ENCODE results near the gene SLC4A1AP.

The SLC4A1AP gene

GRCh38 chr2:27709960-27710575, 46.4 kb downstream of the SLC4A1AP start:
- Histone ChIP-seq H2AFZ (ENCODE audit: low read depth, low read length) (no peak overlapping the region), H3K27me3 (ENCODE audit: low read depth, low read length) (peaks cover 10% of the 10 kb centered on the region; the same call in 1 of the 2 replicates), H3K4me2 (ENCODE audit: low read length) (no peak overlapping the region), H4K20me1 (ENCODE audit: insufficient read depth, low read length) (no peaks in the 10 kb centered on the region), H3K9ac (ENCODE audit: low read length) (no peak overlapping the region), H3K9me3 (ENCODE audit: insufficient read depth, low read length) (no peaks in the 10 kb centered on the region), H3K36me3 (replicated peaks; ENCODE audit: low read depth, low read length) (no peaks in the 10 kb centered on the region), H3K27ac (ENCODE audit: low read length) (no peak overlapping the region), H3K79me2 (ENCODE audit: low read length) (no peaks in the 10 kb centered on the region), H3K4me1 (ENCODE audit: low read length) (peaks cover 3% of the 10 kb centered on the region; the same call in 1 of the 2 replicates), H3K4me3 (ENCODE audit: low read length) (no peak overlapping the region)
- TF ChIP-seq EZH2phosphoT487 (IDR thresholded peaks at IDR 0.05; ENCODE audit: low read depth) (no peak), CTCF (IDR thresholded peaks at IDR 0.05; ENCODE audit: low read depth, low read length) (no peak)

DNA sequence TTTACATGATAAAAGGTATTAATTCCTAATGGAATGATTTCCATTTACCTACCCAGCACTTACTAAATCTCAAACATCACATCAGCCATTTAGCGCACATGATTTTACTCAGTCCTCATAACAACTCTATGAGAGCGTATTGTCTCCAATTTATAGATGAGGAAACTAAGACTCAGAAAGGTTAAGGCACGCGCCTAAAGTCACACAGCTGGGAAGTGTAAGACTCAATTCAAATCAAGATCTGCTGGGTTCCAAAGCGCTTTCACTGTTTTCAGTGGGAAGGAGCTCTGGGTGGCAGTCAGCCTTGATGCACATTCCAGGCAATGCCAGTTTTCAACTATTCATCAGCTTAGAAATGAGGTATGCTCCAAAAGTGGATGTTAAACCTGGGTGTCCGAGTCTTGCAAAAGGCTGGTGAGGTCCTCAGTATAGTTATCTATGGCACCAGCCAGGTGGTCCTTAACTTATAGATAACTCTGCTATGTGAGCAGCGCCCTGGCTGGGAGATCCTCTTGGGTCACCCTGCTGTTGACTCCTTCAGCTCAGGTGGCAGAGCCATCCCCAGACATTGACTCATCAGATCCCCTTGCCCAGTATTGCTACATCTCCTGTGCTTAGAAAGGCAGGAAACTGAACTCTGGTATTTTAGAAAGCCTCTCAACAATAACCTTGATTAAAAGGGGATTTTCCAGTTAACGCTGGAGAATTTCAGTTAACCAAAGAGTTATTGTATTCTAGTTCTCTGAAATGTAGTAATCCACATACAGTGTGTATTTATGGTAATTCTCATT, 47.1 kb downstream of the SLC4A1AP start:
- Histone ChIP-seq H3K27ac (ENCODE audit: low read length) (no peak overlapping the region), H3K4me3 (ENCODE audit: low read length) (no peak overlapping the region), H3K27me3 (ENCODE audit: low read depth, low read length) (peaks cover 10% of the 10 kb centered on the region; the same call in 1 of the 2 replicates), H3K4me2 (ENCODE audit: low read length) (no peak overlapping the region), H3K36me3 (replicated peaks; ENCODE audit: low read depth, low read length) (no peaks in the 10 kb centered on the region), H3K79me2 (ENCODE audit: low read length) (no peaks in the 10 kb centered on the region), H4K20me1 (ENCODE audit: insufficient read depth, low read length) (no peaks in the 10 kb centered on the region), H3K9ac (ENCODE audit: low read length) (no peak overlapping the region), H3K4me1 (ENCODE audit: low read length) (peaks cover 4% of the 10 kb centered on the region; the same call in 1 of the 2 replicates), H2AFZ (ENCODE audit: low read depth, low read length) (no peak overlapping the region), H3K9me3 (ENCODE audit: insufficient read depth, low read length) (no peaks in the 10 kb centered on the region)
- TF ChIP-seq CTCF (IDR thresholded peaks at IDR 0.05; ENCODE audit: low read depth, low read length) = no peak
- no peak for TF ChIP-seq EZH2phosphoT487 (IDR thresholded peaks at IDR 0.05; ENCODE audit: low read depth)

- Histone ChIP-seq H3K36me3 (replicated peaks; ENCODE audit: low read depth, low read length) (no peaks in the 10 kb centered on the region), H3K9me3 (ENCODE audit: insufficient read depth, low read length) (no peaks in the 10 kb centered on the region), H3K4me3 (ENCODE audit: low read length) (no peak overlapping the region), H3K4me1 (ENCODE audit: low read length) (peaks cover 4% of the 10 kb centered on the region; the same call in 1 of the 2 replicates), H3K9ac (ENCODE audit: low read length) (no peak overlapping the region), H3K27ac (ENCODE audit: low read length) (no peak overlapping the region), H3K27me3 (ENCODE audit: low read depth, low read length) (peaks cover 10% of the 10 kb centered on the region; the same call in 1 of the 2 replicates), H4K20me1 (ENCODE audit: insufficient read depth, low read length) (no peaks in the 10 kb centered on the region), H3K79me2 (ENCODE audit: low read length) (no peaks in the 10 kb centered on the region), H3K4me2 (ENCODE audit: low read length) (no peak overlapping the region), H2AFZ (ENCODE audit: low read depth, low read length) (no peak overlapping the region)
- no peak for TF ChIP-seq CTCF (IDR thresholded peaks at IDR 0.05; ENCODE audit: low read depth, low read length)
- TF ChIP-seq EZH2phosphoT487 (IDR thresholded peaks at IDR 0.05; ENCODE audit: low read depth) = no peak
Measured at GRCh38 chr2:27711804-27712203, 48.1 kb downstream of the SLC4A1AP start.

GRCh38 chr2:27712522-27712921, 48.8 kb downstream of the SLC4A1AP start:
- no peak overlapping the region for H3K4me2 ChIP-seq (ENCODE audit: low read length)
- no peak overlapping the region for H3K9ac ChIP-seq (ENCODE audit: low read length)
- TF ChIP-seq EZH2phosphoT487 (IDR thresholded peaks at IDR 0.05; ENCODE audit: low read depth) (no peak), CTCF (IDR thresholded peaks at IDR 0.05; ENCODE audit: low read depth, low read length) (no peak)
- no peak overlapping the region for H3K27ac ChIP-seq (ENCODE audit: low read length)
- no peaks in the 10 kb centered on the region for H4K20me1 ChIP-seq (ENCODE audit: insufficient read depth, low read length)
- H3K27me3 ChIP-seq (ENCODE audit: low read depth, low read length) = peaks cover 15% of the 10 kb centered on the region; the same call in 1 of the 2 replicates
- H3K36me3 ChIP-seq (replicated peaks; ENCODE audit: low read depth, low read length) = no peaks in the 10 kb centered on the region
- no peaks in the 10 kb centered on the region for H3K9me3 ChIP-seq (ENCODE audit: insufficient read depth, low read length)
- no peak overlapping the region for H3K4me3 ChIP-seq (ENCODE audit: low read length)
- H3K4me1 ChIP-seq (ENCODE audit: low read length) = peaks cover 4% of the 10 kb centered on the region; the same call in 1 of the 2 replicates
- H2AFZ ChIP-seq (ENCODE audit: low read depth, low read length) = no peak overlapping the region
- H3K79me2 ChIP-seq (ENCODE audit: low read length) = no peaks in the 10 kb centered on the region
